Progenitor cell of endocrine pancreas (in vitro differentiated cells): ENCODE data around the gene SCO2. TPM values are rescaled to one million over a fixed set of nuclear protein-coding genes. Genes with fewer than 3 reads are reported as not detected.

Experiments
- DNase-seq: peaks from one replicate; pipeline ENCODE4 v3.0.0; 2021; ENCODE audit warnings: low spot score; ENCODE audit not compliant: unreplicated experiment
- H3K27ac Mint-ChIP-seq: 2 replicates; pipeline ENCODE4 v1.8.0; 2021; ENCODE audit warnings: mild to moderate bottlenecking, moderate library complexity, mixed read lengths
- H3K27me3 Mint-ChIP-seq: 2 replicates; pipeline ENCODE4 v1.8.0; 2021; ENCODE audit warnings: mixed read lengths
- H3K36me3 Mint-ChIP-seq: 2 replicates; pipeline ENCODE4 v1.8.0; 2022; ENCODE audit warnings: mixed read lengths; ENCODE audit not compliant: insufficient read depth
- H3K4me1 Mint-ChIP-seq: 2 replicates; pipeline ENCODE4 v1.8.0; 2021; ENCODE audit warnings: low read depth, mixed read lengths
- H3K4me3 Mint-ChIP-seq: 2 replicates; pipeline ENCODE4 v1.8.0; 2021; ENCODE audit warnings: low read depth, mild to moderate bottlenecking, moderate library complexity, mixed read lengths
- H3K9me3 Mint-ChIP-seq: 2 replicates; pipeline ENCODE4 v1.8.0; 2021; ENCODE audit warnings: low read depth, mixed read lengths
- CTCF ChIP-seq: fragments of 200-600 bp; sonication (generic); IDR thresholded peaks from one replicate; pipeline ENCODE4 v1.5.0; 2021; ENCODE audit warnings: antibody characterized with exemption, mild to moderate bottlenecking; ENCODE audit not compliant: unreplicated experiment
- total RNA-seq: library from RNA; stranded (reverse); gene quantifications from 2 replicates; pipeline ENCODE4 v1.2.1, GENCODE V29; 2021

Gene SCO2
- total RNA-seq, 1 donor from 2014 or later, result 3.7 TPM

- Mint-ChIP-seq H3K27ac (no peak overlapping the region), H3K4me3 (no peak overlapping the region), H3K27me3 (no peaks in the 10 kb centered on the region), H3K4me1 (no peaks in the 10 kb centered on the region), H3K9me3 (no peaks in the 10 kb centered on the region), H3K36me3 (peaks cover 2% of the 10 kb centered on the region)
- TF ChIP-seq CTCF, result no peak
- DNase-seq, result no peak
Observed at GRCh38 chr22:50519151-50519550, 6.2 kb downstream of the SCO2 start.

GRCh38 chr22:50518606-50519005, 6.8 kb downstream of the SCO2 start:
- Mint-ChIP-seq H3K27ac (no peak overlapping the region), H3K4me3 (no peak overlapping the region), H3K4me1 (no peaks in the 10 kb centered on the region), H3K36me3 (peaks cover 2% of the 10 kb centered on the region), H3K9me3 (no peaks in the 10 kb centered on the region), H3K27me3 (no peaks in the 10 kb centered on the region)
- DNase-seq, result no peak
- TF ChIP-seq CTCF, result no peak

- no peak overlapping the region for H3K27ac Mint-ChIP-seq
- no peak for TF ChIP-seq CTCF
- no peaks in the 10 kb centered on the region for H3K9me3 Mint-ChIP-seq
- no peak for DNase-seq
- H3K36me3 Mint-ChIP-seq, result peaks cover 2% of the 10 kb centered on the region
- H3K4me3 Mint-ChIP-seq, result no peak overlapping the region
- H3K27me3 Mint-ChIP-seq, result no peaks in the 10 kb centered on the region
- no peaks in the 10 kb centered on the region for H3K4me1 Mint-ChIP-seq
Observed at GRCh38 chr22:50517495-50518260, 7.7 kb downstream of the SCO2 start.

GRCh38 chr22:50516891-50517290, 8.5 kb downstream of the SCO2 start:
- Mint-ChIP-seq H3K4me1 (no peaks in the 10 kb centered on the region), H3K9me3 (no peaks in the 10 kb centered on the region), H3K27ac (no peak overlapping the region), H3K36me3 (peaks cover 2% of the 10 kb centered on the region), H3K4me3 (no peak overlapping the region), H3K27me3 (no peaks in the 10 kb centered on the region)
- TF ChIP-seq CTCF, result no peak
- no peak for DNase-seq

GRCh38 chr22:50516068-50516467, 9.3 kb downstream of the SCO2 start:
- no peak overlapping the region for H3K4me3 Mint-ChIP-seq
- DNase-seq, result no peak
- H3K9me3 Mint-ChIP-seq, result no peaks in the 10 kb centered on the region
- TF ChIP-seq CTCF, result no peak
- H3K27me3 Mint-ChIP-seq, result no peaks in the 10 kb centered on the region
- no peaks in the 10 kb centered on the region for H3K4me1 Mint-ChIP-seq
- H3K36me3 Mint-ChIP-seq, result peaks cover 2% of the 10 kb centered on the region
- no peak overlapping the region for H3K27ac Mint-ChIP-seq
